NB4 (cell line): Measurements from ENCODE around the gene TNFRSF11A.

Experiments used
- MYC ChIP-seq: IDR thresholded peaks from 2 replicates; pipeline ENCODE4 v1.6.1; 2011; ENCODE audit warnings: low read depth, low read length
- POLR2A ChIP-seq: IDR thresholded peaks from 2 replicates; pipeline ENCODE4 v1.6.1; 2011; ENCODE audit warnings: mild to moderate bottlenecking; ENCODE audit not compliant: insufficient read length; ENCODE audit errors: extremely low read depth
- TF ChIP-seq, protein P1 (sequence below): IDR thresholded peaks from one replicate; pipeline ENCODE4 v1.5.1; 2012; ENCODE audit warnings: low read depth, low read length
- TF ChIP-seq, protein P2 (sequence below): IDR thresholded peaks from 2 replicates; pipeline ENCODE4 v1.6.1; 2011; ENCODE audit warnings: low read depth, low read length

DNA sequence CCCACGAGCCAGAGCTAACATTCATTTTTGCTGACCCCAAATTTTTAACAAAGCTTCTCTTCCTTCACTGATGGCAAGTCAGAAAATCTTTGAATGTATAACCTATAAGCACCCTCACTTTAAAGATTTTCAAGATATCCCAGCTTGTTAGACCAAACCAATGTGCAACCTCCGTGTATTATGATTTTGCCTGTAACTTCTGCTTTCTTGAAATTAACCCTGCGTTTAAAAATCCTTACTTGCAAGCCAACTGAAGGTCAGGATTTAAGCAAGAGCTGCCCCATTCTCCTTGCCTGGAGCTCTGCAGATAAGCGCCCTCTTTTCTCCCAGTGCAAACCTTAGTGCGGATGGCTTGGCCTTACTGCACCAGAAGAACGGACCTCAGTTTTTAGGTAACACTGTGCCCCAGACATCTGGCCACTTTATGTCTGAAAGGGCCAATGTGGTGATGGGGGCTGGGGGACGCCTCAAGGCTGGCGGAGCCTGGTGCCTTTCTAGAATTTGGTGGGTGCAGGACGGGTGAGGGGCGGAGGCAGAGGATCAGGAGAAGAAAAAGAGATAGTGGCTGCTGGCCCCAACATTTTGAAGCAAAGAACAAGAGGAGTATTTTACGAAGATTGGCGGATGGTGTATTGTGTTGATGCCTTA lies 805 bp upstream of the TNFRSF11A start:
- no peak for TF ChIP-seq POLR2A
- TF ChIP-seq, protein P1, sequence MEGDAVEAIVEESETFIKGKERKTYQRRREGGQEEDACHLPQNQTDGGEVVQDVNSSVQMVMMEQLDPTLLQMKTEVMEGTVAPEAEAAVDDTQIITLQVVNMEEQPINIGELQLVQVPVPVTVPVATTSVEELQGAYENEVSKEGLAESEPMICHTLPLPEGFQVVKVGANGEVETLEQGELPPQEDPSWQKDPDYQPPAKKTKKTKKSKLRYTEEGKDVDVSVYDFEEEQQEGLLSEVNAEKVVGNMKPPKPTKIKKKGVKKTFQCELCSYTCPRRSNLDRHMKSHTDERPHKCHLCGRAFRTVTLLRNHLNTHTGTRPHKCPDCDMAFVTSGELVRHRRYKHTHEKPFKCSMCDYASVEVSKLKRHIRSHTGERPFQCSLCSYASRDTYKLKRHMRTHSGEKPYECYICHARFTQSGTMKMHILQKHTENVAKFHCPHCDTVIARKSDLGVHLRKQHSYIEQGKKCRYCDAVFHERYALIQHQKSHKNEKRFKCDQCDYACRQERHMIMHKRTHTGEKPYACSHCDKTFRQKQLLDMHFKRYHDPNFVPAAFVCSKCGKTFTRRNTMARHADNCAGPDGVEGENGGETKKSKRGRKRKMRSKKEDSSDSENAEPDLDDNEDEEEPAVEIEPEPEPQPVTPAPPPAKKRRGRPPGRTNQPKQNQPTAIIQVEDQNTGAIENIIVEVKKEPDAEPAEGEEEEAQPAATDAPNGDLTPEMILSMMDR: no peak
- TF ChIP-seq, protein P2, sequence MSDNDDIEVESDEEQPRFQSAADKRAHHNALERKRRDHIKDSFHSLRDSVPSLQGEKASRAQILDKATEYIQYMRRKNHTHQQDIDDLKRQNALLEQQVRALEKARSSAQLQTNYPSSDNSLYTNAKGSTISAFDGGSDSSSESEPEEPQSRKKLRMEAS: no peak
- no peak for TF ChIP-seq MYC
